Brain pericyte (primary cell): Measurements from ENCODE around the gene MYL4.
"Not testable (repeated sequence)": the region's sequence is repeated elsewhere in the genome, so short reads cannot be mapped to it uniquely, and the experiment has no call there.

Experiments
- DNase-seq: peaks from one replicate; pipeline ENCODE4 v3.0.0-alpha.2; 2012; ENCODE audit warnings: low read depth, low spot score

MYL4 gene

GRCh38 chr17:47208744-47209488, at the start of gene MYL4:
TSS of gene MYL4 (plus strand) at chr17:47209348. CDS start at chr17:47209423, 75 bp downstream.
- DNase-seq: no peak

- DNase-seq: no peak
Observed at GRCh38 chr17:47162013-47162622, 47.0 kb upstream of the MYL4 start.

DNA sequence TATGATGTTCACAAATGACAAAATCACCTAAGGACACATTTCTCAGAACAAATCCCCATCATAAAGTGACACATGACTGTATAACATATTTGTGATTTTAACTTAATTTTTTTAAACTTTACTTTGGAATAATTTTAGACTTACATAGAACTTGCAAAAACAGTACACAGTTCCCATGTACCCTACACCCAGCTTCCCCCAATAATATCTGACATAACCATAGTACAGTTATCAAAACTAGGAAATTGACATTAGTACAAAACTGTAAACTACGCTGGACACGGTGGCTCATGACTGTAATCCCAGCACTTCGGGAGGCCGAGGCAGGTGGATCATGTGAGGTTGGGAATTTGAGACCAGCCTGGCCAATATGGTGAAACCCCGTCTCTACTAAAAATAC, 44.9 kb upstream of the MYL4 start:
- DNase-seq: no peak

DNA sequence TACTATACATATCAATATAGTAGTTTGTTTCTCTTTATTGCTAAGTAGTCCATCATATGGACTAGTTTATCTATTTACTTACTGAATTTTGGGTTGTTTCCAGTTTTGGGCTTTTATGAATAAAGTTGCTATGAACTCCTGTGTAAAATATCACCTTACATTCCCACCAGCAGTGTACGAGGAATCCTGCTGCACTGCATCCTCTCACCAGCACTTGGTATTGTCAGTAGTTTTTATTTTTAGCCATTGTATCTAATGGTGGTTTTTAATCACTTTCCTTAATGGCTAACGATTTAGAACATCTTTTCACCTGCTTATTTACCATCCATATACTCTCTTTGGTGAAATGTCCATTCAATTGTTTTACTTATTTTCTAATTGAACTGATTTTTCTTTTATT, 44.0 kb upstream of the MYL4 start:
- no peak for DNase-seq

DNA sequence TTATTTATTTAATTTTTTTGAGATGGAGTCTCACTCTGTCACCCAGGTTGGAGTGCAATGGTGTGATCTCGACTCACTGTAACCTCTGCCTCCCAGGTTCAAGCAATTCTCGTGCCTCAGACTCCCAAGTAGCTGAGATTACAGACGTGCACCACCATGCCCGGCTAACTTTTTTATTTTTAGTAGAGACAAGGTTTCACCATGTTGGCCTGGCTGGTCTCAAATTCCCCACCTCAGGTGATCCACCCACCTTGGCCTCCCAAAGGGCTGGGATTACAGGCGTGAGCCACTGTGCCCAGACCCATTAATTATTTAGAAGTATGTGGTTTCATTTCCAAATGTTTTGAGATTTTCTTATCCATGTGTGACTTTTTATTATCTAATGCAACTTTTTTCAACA, 42.3 kb upstream of the MYL4 start:
- DNase-seq: not testable (repeated sequence)

DNA sequence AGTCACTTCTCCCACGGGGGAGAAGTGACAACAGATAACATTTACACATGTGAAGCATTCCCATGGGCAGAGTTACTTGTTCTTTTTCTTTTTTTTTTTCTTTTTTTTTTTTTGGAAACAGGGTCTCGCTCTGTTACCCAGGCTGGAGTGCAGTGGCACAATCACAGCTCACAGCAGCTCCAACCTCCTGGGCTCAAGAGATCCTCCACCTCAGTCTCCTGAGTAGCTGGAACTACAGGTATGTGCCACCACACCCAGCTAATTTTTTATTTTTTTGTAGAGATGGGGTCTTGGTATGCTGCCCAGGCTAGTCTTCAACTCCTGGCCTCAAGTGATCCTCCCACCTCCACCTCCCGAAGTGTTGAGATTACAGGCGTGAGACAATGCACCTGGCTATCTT, 40.3 kb upstream of the MYL4 start:
- DNase-seq: not testable (repeated sequence)

DNA sequence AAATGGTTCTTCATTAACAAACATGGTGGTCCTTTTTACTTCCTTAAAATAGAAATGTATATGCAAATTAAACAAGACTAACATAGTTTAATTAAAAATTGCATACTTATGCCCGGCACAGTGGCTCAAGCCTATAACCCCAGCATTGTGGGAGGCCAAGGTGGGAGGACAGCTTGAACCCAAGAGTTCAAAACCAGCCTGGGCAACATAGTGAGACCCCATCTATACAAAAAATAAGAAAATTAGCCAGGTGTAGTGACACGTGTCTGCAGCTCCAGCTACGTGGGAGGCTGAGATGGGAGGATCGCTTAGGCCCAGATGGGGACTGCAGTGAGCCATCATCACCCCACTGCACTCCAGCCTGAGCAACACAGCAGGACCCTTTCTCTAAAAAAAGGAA, 38.4 kb upstream of the MYL4 start:
- no peak for DNase-seq

- DNase-seq: no peak
Observed at GRCh38 chr17:47172696-47173565, 36.2 kb upstream of the MYL4 start.

GRCh38 chr17:47174823-47175222, 34.3 kb upstream of the MYL4 start:
- DNase-seq: not testable (repeated sequence)

- DNase-seq: no peak
Observed at GRCh38 chr17:47176389-47176826, 32.7 kb upstream of the MYL4 start.

GRCh38 chr17:47177261-47177660, 31.9 kb upstream of the MYL4 start:
- no peak for DNase-seq

DNA sequence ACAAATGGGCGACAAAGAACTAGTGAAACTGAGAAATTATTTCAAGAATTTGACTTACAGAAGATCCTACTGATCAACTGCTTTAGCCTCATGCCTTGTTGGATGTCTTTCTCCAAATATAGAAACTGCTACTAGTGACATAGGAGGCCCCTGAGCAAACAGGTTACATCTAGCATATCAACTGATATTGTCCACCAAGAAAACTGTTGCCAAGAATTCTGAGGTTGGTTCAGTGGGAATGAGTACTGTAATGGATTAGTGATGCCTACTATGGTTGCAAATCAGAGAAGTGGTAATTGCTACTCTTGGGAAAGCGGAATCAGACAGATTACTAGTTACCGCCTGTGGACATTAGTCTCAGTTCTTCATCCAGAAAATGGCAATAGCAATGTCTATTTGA, 30.0 kb upstream of the MYL4 start:
- DNase-seq: no peak

- no peak for DNase-seq
Observed at GRCh38 chr17:47180337-47180736, 28.8 kb upstream of the MYL4 start.

- not testable (repeated sequence) for DNase-seq
Observed at GRCh38 chr17:47180988-47181387, 28.2 kb upstream of the MYL4 start.

DNA sequence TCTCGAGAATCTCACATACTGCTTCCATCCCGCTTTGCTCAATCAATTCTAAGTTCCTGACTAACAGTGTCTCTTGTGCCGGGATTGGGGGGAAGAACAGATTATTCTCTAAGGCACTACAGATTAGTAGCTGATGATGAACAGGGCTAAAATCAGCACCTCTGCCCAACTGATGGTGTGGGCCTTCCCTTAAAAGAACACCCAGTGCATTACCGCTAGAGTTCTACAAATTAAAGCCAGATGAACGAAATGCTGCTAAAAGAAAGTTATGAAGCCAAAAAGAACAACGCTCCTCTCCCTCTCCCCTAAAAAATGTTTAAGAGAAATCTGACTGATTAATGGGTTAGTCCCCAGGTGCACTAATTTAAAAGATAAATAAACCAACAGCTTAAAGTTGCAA, 24.5 kb upstream of the MYL4 start:
- no peak for DNase-seq

GRCh38 chr17:47188271-47188875, 20.8 kb upstream of the MYL4 start:
- no peak for DNase-seq

- DNase-seq: peak; percentile 90
Observed at GRCh38 chr17:47188876-47189731, 20.0 kb upstream of the MYL4 start, which contains the start of gene CDC27. TSS of gene CDC27 (minus strand) at chr17:47189295. CDS start at chr17:47189172, 123 bp downstream.

DNA sequence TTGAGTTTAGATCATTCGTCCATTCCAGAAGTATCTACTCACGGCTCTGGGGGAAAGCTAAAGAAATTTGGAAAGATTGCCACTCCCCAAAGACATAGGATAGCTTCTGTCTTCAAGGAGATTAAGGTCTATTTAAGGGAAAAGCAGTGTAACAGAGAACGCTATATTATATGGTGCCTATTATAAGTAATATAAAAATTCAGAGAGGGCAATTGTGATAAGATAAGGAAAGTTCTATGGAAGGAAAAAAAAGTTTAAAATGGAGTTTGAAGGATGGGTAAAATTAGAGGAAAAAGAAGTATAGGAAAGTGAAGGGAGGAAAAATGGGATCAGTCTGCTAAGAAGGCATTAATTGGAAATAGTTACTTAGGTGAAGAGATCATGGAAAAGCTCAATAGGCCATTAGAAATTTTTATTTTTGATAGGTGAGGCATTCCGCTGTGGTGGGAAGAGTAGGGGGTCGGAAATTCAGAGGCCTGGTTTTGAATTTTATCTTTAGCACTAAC, 19.4 kb upstream of the MYL4 start:
- DNase-seq: no peak

DNA sequence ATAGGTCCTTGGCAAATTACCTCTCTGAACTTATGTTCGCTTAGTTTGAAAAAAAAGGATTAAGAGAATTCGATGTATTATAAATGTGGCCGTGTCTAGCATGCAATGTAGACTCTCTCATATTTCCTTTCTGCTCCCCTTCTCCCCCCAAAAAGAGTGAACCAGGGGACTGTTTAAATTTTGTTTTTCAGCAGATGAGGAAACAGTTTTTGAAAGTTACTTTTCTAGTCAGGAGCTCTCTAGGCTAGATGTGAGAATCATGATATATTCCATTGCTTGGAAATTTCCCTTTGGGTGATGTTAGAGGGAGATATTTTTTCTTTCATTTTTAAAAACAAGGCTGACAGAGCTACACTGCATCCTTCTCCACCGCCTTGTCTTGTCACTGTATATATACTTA, 18.9 kb upstream of the MYL4 start:
- no peak for DNase-seq

GRCh38 chr17:47190770-47191169, 18.4 kb upstream of the MYL4 start:
- no peak for DNase-seq

GRCh38 chr17:47192554-47192953, 16.6 kb upstream of the MYL4 start:
- DNase-seq: no peak
